ENCODE results near the gene TSPAN9. TPM values are rescaled to one million over a fixed set of nuclear protein-coding genes. Genes with fewer than 3 reads are reported as not detected.

TSPAN9 gene
- total and polyA plus RNA-seq, 4 donors, result 17.4 to 62.9 (median 34.2) TPM

DNA sequence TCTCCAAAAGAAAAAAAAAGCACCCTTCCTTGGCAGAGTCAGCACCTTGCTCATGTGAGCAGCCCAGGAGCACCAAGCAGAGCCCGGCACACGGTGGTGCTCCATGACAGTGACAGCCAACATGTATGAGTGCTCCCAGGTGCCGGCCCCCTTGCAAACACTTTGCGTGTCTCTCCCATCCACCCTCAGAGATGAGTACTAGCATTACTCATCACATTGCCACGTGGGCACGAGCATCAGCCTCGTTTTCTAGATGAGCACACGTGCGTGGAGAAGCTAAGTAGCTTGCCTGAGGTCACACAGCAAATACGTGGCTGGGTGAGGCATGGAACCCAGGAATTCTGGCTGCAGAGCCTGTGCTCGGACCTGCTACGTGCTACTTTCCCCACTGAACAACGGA is 235.9 kb downstream of the TSPAN9 start:
- no peak for DNase-seq (ENCODE audit: low spot score)
- no peak overlapping the region for H3K27ac ChIP-seq (ENCODE audit: low read depth in 1 of 2, low read length in 2 of 2)
- no peak overlapping the region for H3K4me3 ChIP-seq (ENCODE audit: low read depth in 1 of 3, low read length in 3 of 3)
- peaks cover 0 to 5% (median 1%) of the 10 kb centered on the region in 4 donors for H3K4me1 ChIP-seq (ENCODE audit: control insufficient read depth in 4 of 4, insufficient read depth in 4 of 4, low read length in 3 of 4)
- H3K36me3 ChIP-seq (ENCODE audit: control insufficient read depth in 4 of 4, insufficient read depth in 3 of 4, low read depth in 1 of 4, low read length in 3 of 4), result no peaks in the 10 kb centered on the region
- no peak overlapping the region for H3K9ac ChIP-seq (ENCODE audit: low read depth in 1 of 2, low read length in 2 of 2)
- H3K27me3 ChIP-seq (ENCODE audit: control insufficient read depth in 4 of 4, insufficient read depth in 4 of 4, low read length in 3 of 4), result peaks cover 0 to 2% (median 0%) of the 10 kb centered on the region in 4 donors
- TF ChIP-seq EGR1 (IDR thresholded peaks at IDR 0.05; ENCODE audit: low read depth in 2 of 2), result no peak
- no peak for TF ChIP-seq HNF4G (IDR thresholded peaks at IDR 0.05)
- TF ChIP-seq TAF1 (conservative IDR thresholded peaks at IDR 0.05), result no peak
- no peak for TF ChIP-seq REST (IDR thresholded peaks at IDR 0.05)
- TF ChIP-seq ATF3 (IDR thresholded peaks at IDR 0.05), result no peak
- 76% methylated on average over 13 of the region's 13 CpGs for WGBS
- no peaks in the 10 kb centered on the region for H3K9me3 ChIP-seq (ENCODE audit: control insufficient read depth in 4 of 4, low read length in 3 of 4)

- DNase-seq (ENCODE audit: low spot score), result no peak
- Histone ChIP-seq H3K9me3 (ENCODE audit: control insufficient read depth in 4 of 4, low read length in 3 of 4) (no peaks in the 10 kb centered on the region), H3K9ac (ENCODE audit: low read depth in 1 of 2, low read length in 2 of 2) (no peak overlapping the region), H3K4me3 (ENCODE audit: low read depth in 1 of 3, low read length in 3 of 3) (no peak overlapping the region), H3K36me3 (ENCODE audit: control insufficient read depth in 4 of 4, insufficient read depth in 3 of 4, low read depth in 1 of 4, low read length in 3 of 4) (no peaks in the 10 kb centered on the region), H3K27me3 (ENCODE audit: control insufficient read depth in 4 of 4, insufficient read depth in 4 of 4, low read length in 3 of 4) (no peaks in the 10 kb centered on the region), H3K4me1 (ENCODE audit: control insufficient read depth in 4 of 4, insufficient read depth in 4 of 4, low read length in 3 of 4) (peaks cover 0 to 5% (median 1%) of the 10 kb centered on the region in 4 donors), H3K27ac (ENCODE audit: low read depth in 1 of 2, low read length in 2 of 2) (no peak overlapping the region)
- WGBS, result 62% methylated on average over 13 of the region's 13 CpGs
- TF ChIP-seq, protein P1, sequence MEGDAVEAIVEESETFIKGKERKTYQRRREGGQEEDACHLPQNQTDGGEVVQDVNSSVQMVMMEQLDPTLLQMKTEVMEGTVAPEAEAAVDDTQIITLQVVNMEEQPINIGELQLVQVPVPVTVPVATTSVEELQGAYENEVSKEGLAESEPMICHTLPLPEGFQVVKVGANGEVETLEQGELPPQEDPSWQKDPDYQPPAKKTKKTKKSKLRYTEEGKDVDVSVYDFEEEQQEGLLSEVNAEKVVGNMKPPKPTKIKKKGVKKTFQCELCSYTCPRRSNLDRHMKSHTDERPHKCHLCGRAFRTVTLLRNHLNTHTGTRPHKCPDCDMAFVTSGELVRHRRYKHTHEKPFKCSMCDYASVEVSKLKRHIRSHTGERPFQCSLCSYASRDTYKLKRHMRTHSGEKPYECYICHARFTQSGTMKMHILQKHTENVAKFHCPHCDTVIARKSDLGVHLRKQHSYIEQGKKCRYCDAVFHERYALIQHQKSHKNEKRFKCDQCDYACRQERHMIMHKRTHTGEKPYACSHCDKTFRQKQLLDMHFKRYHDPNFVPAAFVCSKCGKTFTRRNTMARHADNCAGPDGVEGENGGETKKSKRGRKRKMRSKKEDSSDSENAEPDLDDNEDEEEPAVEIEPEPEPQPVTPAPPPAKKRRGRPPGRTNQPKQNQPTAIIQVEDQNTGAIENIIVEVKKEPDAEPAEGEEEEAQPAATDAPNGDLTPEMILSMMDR (IDR thresholded peaks at IDR 0.05; ENCODE audit: low read depth, low read length, missing input control), result peak; percentile 13
- TF ChIP-seq ATF3 (IDR thresholded peaks at IDR 0.05) (no peak), FOXA2 (IDR thresholded peaks at IDR 0.05) (no peak), RAD21 (IDR thresholded peaks at IDR 0.05) (peak in 1 of 2 donors; percentile 62)
Measured at GRCh38 chr12:3313675-3314663, 236.8 kb downstream of the TSPAN9 start.

DNA sequence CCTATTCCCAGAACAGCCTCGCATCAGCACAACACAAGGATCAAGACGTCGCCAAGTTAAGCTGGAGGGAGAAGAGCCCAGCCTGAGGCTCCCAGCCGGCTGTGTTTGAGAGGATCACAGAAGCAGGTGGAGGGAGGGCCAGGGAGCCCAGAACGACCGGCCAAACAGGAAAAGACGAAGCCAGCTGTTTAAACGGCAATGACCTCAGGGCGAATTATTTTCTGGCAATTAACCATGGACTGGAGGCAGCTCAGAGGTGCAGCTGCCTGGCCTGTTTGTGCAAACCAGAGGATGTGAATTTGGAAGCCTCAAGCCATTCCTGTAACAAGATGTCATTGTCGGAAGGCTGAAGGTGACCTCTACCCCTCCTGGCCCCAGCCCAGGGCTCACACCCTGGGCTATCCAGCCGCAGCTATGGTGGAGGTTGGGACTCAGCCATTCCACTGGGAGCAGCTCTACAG is 238.1 kb downstream of the TSPAN9 start:
- H3K36me3 ChIP-seq (ENCODE audit: control insufficient read depth in 4 of 4, insufficient read depth in 3 of 4, low read depth in 1 of 4, low read length in 3 of 4), result no peaks in the 10 kb centered on the region
- no peak overlapping the region for H3K27ac ChIP-seq (ENCODE audit: low read depth in 1 of 2, low read length in 2 of 2)
- no peak for TF ChIP-seq FOXA2 (IDR thresholded peaks at IDR 0.05)
- peak in 1 of 2 donors; percentile 10 for TF ChIP-seq RXRA (IDR thresholded peaks at IDR 0.05)
- TF ChIP-seq RAD21 (IDR thresholded peaks at IDR 0.05), result no peak
- TF ChIP-seq, protein P2, sequence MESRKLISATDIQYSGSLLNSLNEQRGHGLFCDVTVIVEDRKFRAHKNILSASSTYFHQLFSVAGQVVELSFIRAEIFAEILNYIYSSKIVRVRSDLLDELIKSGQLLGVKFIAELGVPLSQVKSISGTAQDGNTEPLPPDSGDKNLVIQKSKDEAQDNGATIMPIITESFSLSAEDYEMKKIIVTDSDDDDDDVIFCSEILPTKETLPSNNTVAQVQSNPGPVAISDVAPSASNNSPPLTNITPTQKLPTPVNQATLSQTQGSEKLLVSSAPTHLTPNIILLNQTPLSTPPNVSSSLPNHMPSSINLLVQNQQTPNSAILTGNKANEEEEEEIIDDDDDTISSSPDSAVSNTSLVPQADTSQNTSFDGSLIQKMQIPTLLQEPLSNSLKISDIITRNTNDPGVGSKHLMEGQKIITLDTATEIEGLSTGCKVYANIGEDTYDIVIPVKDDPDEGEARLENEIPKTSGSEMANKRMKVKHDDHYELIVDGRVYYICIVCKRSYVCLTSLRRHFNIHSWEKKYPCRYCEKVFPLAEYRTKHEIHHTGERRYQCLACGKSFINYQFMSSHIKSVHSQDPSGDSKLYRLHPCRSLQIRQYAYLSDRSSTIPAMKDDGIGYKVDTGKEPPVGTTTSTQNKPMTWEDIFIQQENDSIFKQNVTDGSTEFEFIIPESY (IDR thresholded peaks at IDR 0.05), result no peak
- no peak for TF ChIP-seq EGR1 (IDR thresholded peaks at IDR 0.05; ENCODE audit: low read depth in 2 of 2)
- peak; percentile 54 for TF ChIP-seq NR2F2 (IDR thresholded peaks at IDR 0.05)
- TF ChIP-seq GABPA (IDR thresholded peaks at IDR 0.05 in 1 of 2, conservative IDR thresholded peaks at IDR 0.05 in 1 of 2), result no peak
- DNase-seq (ENCODE audit: low spot score), result no peak
- H3K4me3 ChIP-seq (ENCODE audit: low read depth in 1 of 3, low read length in 3 of 3), result no peak overlapping the region
- WGBS, result 25% methylated on average over 11 of the region's 11 CpGs
- H3K27me3 ChIP-seq (ENCODE audit: control insufficient read depth in 4 of 4, insufficient read depth in 4 of 4, low read length in 3 of 4), result no peaks in the 10 kb centered on the region
- peaks cover 0 to 5% (median 1%) of the 10 kb centered on the region in 4 donors for H3K4me1 ChIP-seq (ENCODE audit: control insufficient read depth in 4 of 4, insufficient read depth in 4 of 4, low read length in 3 of 4)
- no peak overlapping the region for H3K9ac ChIP-seq (ENCODE audit: low read depth in 1 of 2, low read length in 2 of 2)
- no peaks in the 10 kb centered on the region for H3K9me3 ChIP-seq (ENCODE audit: control insufficient read depth in 4 of 4, low read length in 3 of 4)

Data from liver (tissue), 9 donors.